HepG2 (cell line): ENCODE data around the gene TOB2. TPM values are rescaled to one million over a fixed set of nuclear protein-coding genes. Genes with fewer than 3 reads are reported as not detected.
A peak's percentile ranks its signal among the peaks of the same experiment; 100 is the strongest.

Experiments
- ARHGAP35 ChIP-seq: sonication (generic); formaldehyde crosslinking; IDR thresholded peaks from 2 replicates; pipeline ENCODE4 v1.9.0; 2022; ENCODE audit warnings: mild to moderate bottlenecking, inconsistent platforms, moderate library complexity, missing genetic modification reagents, borderline replicate concordance
- CBX2 ChIP-seq, 2 experiments: fragments of 200-600 bp in 1 of 2; sonication (generic); formaldehyde crosslinking in 1 of 2; IDR thresholded peaks; 2 replicates each; pipeline versions ENCODE4 v1.7.0 to v1.8.1; 2018 to 2022; ENCODE audit warnings: low read depth in 2 of 2, low read length in 1 of 2, mild to moderate bottlenecking in 1 of 2, missing genetic modification reagents in 1 of 2
- GATAD2A ChIP-seq: IDR thresholded peaks from 2 replicates; pipeline ENCODE4 v1.6.1; 2016
- GTF3A ChIP-seq: sonication (generic); formaldehyde crosslinking; conservative IDR thresholded peaks from 2 replicates; pipeline ENCODE4 v1.4.0; 2020; ENCODE audit warnings: mild to moderate bottlenecking, missing genetic modification reagents
- GZF1 ChIP-seq: sonication (generic); formaldehyde crosslinking; IDR thresholded peaks from 2 replicates; pipeline ENCODE4 v1.5.1; 2020; ENCODE audit warnings: mild to moderate bottlenecking, missing genetic modification reagents
- HDAC2 ChIP-seq: sonication (generic); formaldehyde crosslinking; IDR thresholded peaks from 2 replicates; pipeline ENCODE4 v1.4.0; 2020; ENCODE audit warnings: missing genetic modification reagents
- MATR3 ChIP-seq: sonication (generic); formaldehyde crosslinking; IDR thresholded peaks from 2 replicates; pipeline ENCODE4 v1.4.0; 2020; ENCODE audit warnings: missing genetic modification reagents
- POGK ChIP-seq: sonication (generic); formaldehyde crosslinking; conservative IDR thresholded peaks from 2 replicates; pipeline ENCODE4 v1.8.0; 2022; ENCODE audit warnings: mild to moderate bottlenecking, moderate library complexity, missing genetic modification reagents
- RBAK ChIP-seq: sonication (generic); formaldehyde crosslinking; IDR thresholded peaks from 2 replicates; pipeline ENCODE4 v1.5.1; 2020; ENCODE audit warnings: mild to moderate bottlenecking, missing genetic modification reagents
- SIN3A ChIP-seq: IDR thresholded peaks from 2 replicates; pipeline ENCODE4 v1.6.1; 2011; ENCODE audit warnings: low read depth, mild to moderate bottlenecking, control low read depth, low read length, borderline replicate concordance
- SP4 ChIP-seq: sonication (generic); formaldehyde crosslinking; IDR thresholded peaks from 2 replicates; pipeline ENCODE4 v1.8.1; 2023; ENCODE audit warnings: mild to moderate bottlenecking, missing genetic modification reagents
- SPEN ChIP-seq: sonication (generic); formaldehyde crosslinking; IDR thresholded peaks from 2 replicates; pipeline ENCODE4 v1.5.1; 2020; ENCODE audit warnings: low read depth, mild to moderate bottlenecking, missing genetic modification reagents
- TBP ChIP-seq: sonication (generic); formaldehyde crosslinking; IDR thresholded peaks from 2 replicates; pipeline ENCODE4 v1.5.0; 2020; ENCODE audit warnings: missing genetic modification reagents
- U2AF2 ChIP-seq: fragments of 200-400 bp; formaldehyde crosslinking; IDR thresholded peaks from 2 replicates; pipeline ENCODE4 v1.6.1; 2017; ENCODE audit warnings: low read depth, mild to moderate bottlenecking, low read length
- YEATS4 ChIP-seq: sonication (generic); formaldehyde crosslinking; IDR thresholded peaks from 2 replicates; pipeline ENCODE4 v1.4.0; 2020; ENCODE audit warnings: missing genetic modification reagents, borderline replicate concordance
- ZBTB1 ChIP-seq: sonication (generic); formaldehyde crosslinking; IDR thresholded peaks from 2 replicates; pipeline ENCODE4 v1.4.0; 2020; ENCODE audit warnings: missing genetic modification reagents, borderline replicate concordance
- ZBTB3 ChIP-seq: sonication (generic); formaldehyde crosslinking; IDR thresholded peaks from 2 replicates; pipeline ENCODE4 v1.4.0; 2020; ENCODE audit warnings: low read depth, mild to moderate bottlenecking, moderate library complexity, missing genetic modification reagents, borderline replicate concordance
- ZKSCAN5 ChIP-seq: sonication (generic); formaldehyde crosslinking; IDR thresholded peaks from 2 replicates; pipeline ENCODE4 v1.5.1; 2020; ENCODE audit warnings: mild to moderate bottlenecking, missing genetic modification reagents
- ZNF235 ChIP-seq: sonication (generic); formaldehyde crosslinking; IDR thresholded peaks from 2 replicates; pipeline ENCODE4 v1.8.1; 2023; ENCODE audit warnings: mild to moderate bottlenecking, missing genetic modification reagents, borderline replicate concordance
- ZNF24 ChIP-seq: fragments of 450-650 bp; IDR thresholded peaks from 2 replicates; pipeline ENCODE4 v1.6.1; 2017; ENCODE audit warnings: antibody characterized with exemption, mild to moderate bottlenecking
- ZNF768 ChIP-seq: sonication (generic); formaldehyde crosslinking; IDR thresholded peaks from 2 replicates; pipeline ENCODE4 v1.4.0; 2020; ENCODE audit warnings: missing genetic modification reagents
- polyA plus RNA-seq, 8 experiments: library from polyadenylated mRNA; depleted of rRNA in 3 of 8; stranded (reverse) in 7 of 8; unstranded in 1 of 8; fragments of >200 nt; fragmentation: Illumina TruSeq in 4 of 8; extraction: Trizol in 4 of 8; gene quantifications; 2 replicates each; pipeline versions ENCODE4 v1.2.1 to v1.2.3, GENCODE V29; 2011 to 2016; ENCODE audit warnings: low read depth in 4 of 8, missing spikeins in 1 of 8, mixed read lengths in 1 of 8; ENCODE audit not compliant: insufficient read depth in 1 of 8
- total RNA-seq, 5 experiments: library from RNA; depleted of rRNA; stranded (reverse); fragments of >200 nt; fragmentation: Illumina TruSeq; extraction: Trizol; gene quantifications; 2 replicates each; pipeline ENCODE4 v1.2.3, GENCODE V29; 2016; ENCODE audit warnings: low read depth in 1 of 5
- TF ChIP-seq, protein P1 (sequence below): sonication (generic); formaldehyde crosslinking; IDR thresholded peaks from 2 replicates; pipeline ENCODE4 v1.5.1; 2020; ENCODE audit warnings: missing genetic modification reagents, mild to moderate bottlenecking, borderline replicate concordance
- TF ChIP-seq, protein P2 (sequence below): sonication (generic); formaldehyde crosslinking; IDR thresholded peaks from 2 replicates; pipeline ENCODE4 v1.8.0; 2022; ENCODE audit warnings: missing genetic modification reagents, mild to moderate bottlenecking, inconsistent platforms, borderline replicate concordance
- TF ChIP-seq, protein P3 (sequence below): conservative IDR thresholded peaks from 2 replicates; pipeline ENCODE4 v1.6.1; 2018; ENCODE audit warnings: missing genetic modification reagents

TOB2 gene
- total and polyA plus RNA-seq, 2 of the 13 experiments (the other 11 are each of a cell fraction or from before 2014, with no cell fraction given), result 12.2 to 13.7 TPM

GRCh38 chr22:41401781-41402648, 44.6 kb downstream of the TOB2 start (continued):
- TF ChIP-seq, protein P1, sequence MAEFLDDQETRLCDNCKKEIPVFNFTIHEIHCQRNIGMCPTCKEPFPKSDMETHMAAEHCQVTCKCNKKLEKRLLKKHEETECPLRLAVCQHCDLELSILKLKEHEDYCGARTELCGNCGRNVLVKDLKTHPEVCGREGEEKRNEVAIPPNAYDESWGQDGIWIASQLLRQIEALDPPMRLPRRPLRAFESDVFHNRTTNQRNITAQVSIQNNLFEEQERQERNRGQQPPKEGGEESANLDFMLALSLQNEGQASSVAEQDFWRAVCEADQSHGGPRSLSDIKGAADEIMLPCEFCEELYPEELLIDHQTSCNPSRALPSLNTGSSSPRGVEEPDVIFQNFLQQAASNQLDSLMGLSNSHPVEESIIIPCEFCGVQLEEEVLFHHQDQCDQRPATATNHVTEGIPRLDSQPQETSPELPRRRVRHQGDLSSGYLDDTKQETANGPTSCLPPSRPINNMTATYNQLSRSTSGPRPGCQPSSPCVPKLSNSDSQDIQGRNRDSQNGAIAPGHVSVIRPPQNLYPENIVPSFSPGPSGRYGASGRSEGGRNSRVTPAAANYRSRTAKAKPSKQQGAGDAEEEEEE, result no peak
- TF ChIP-seq RBAK, result no peak
- no peak for TF ChIP-seq ZBTB3 (CRISPR knock-in tag)
- TF ChIP-seq POGK (CRISPR knock-in tag), result no peak; the same call in 1 of the 2 replicates
- no peak for TF ChIP-seq MATR3
- peak; percentile 58 for TF ChIP-seq GATAD2A
- TF ChIP-seq SIN3A, result no peak
- no peak for TF ChIP-seq ZKSCAN5 (CRISPR knock-in tag)
- TF ChIP-seq ZBTB1 (CRISPR knock-in tag), result no peak
- TF ChIP-seq SP4 (CRISPR knock-in tag), result 0 out of 2 replicates have a peak, but pooled peaks have one; percentile 17
- TF ChIP-seq YEATS4 (CRISPR knock-in tag), result no peak
- no peak for TF ChIP-seq GTF3A
- TF ChIP-seq, protein P2, sequence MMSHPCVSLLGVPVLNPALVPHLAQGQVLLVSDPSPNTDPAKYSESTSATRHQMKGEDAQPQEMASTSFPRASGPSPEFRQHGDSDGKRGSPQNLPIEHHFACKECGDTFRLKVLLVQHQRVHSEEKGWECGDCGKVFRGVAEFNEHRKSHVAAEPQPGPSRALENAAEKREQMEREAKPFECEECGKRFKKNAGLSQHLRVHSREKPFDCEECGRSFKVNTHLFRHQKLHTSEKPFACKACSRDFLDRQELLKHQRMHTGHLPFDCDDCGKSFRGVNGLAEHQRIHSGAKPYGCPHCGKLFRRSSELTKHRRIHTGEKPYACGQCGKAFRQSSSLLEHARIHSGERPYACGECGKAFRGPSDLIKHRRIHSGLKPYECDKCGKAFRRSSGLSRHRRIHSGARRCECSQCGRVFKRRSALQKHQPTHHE (CRISPR knock-in tag), result no peak
- no peak for TF ChIP-seq GZF1 (CRISPR knock-in tag)
- TF ChIP-seq TBP, result no peak
- TF ChIP-seq, protein P3, sequence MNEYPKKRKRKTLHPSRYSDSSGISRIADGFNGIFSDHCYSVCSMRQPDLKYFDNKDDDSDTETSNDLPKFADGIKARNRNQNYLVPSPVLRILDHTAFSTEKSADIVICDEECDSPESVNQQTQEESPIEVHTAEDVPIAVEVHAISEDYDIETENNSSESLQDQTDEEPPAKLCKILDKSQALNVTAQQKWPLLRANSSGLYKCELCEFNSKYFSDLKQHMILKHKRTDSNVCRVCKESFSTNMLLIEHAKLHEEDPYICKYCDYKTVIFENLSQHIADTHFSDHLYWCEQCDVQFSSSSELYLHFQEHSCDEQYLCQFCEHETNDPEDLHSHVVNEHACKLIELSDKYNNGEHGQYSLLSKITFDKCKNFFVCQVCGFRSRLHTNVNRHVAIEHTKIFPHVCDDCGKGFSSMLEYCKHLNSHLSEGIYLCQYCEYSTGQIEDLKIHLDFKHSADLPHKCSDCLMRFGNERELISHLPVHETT, result no peak
- TF ChIP-seq HDAC2 (CRISPR knock-in tag), result peak; percentile 18; the same call in 1 of the 2 replicates
- no peak for TF ChIP-seq ARHGAP35 (CRISPR knock-in tag)
- no peak for TF ChIP-seq CBX2 (IDR thresholded peaks at IDR 0.05; ENCODE audit: low read depth, low read length)
- TF ChIP-seq CBX2 (CRISPR knock-in tag; IDR thresholded peaks at IDR 0.05; ENCODE audit: low read depth), result no peak
- TF ChIP-seq U2AF2, result no peak
- no peak for TF ChIP-seq SPEN (CRISPR knock-in tag)
- TF ChIP-seq ZNF24, result no peak
- no peak for TF ChIP-seq ZNF235
- no peak for TF ChIP-seq ZNF768 (CRISPR knock-in tag)
